Left forelimb (tissue), 1 donor: ENCODE results near the gene EFCAB13.

Experiments
- DNase-seq: peaks from one replicate; pipeline ENCODE4 v3.0.0-alpha.2; 2018; ENCODE audit warnings: low spot score

Gene EFCAB13

DNA sequence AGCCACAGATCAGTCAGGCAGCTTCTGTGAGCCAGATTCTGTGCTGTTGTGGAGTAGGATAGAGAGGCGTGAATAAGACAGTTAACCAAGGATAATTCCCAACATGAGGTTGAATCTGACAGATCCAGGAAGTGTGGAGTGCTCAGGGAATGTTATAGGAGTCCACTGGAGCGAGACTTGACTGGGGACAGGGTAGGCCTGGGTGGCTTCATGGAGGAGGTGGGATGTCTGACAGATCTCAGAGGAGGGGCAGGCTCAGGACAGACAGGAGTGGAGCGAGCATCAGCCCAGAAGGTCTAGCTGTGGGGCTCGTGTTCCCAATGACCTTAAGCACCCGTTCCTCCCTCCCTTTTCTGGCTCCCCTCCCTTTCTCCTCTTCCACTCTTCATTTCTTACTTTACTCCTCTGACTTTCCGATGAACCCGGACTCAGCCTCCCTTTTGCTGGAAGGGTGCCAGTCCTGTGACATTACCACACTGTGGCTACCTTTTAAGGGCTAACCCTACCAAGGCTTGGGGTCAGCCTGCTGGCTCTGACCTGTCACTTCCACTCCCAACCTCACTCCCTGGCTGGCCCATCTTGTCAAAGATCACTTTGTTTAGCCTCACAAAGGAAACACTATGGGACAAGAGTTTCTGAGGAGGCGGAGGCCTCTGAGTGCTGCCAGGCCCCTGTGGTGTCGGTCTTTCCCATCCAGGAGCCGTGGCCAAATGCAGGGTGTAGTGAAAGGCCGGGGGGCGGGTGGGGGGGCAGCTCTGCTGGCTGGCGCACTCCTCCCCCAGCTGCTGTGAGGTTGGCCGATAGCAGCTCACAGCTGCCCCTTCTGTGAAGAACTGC is 28.5 kb upstream of the EFCAB13 start:
- DNase-seq, result no peak

GRCh38 chr17:47295874-47296255 is 27.9 kb upstream of the EFCAB13 start:
- DNase-seq, result no peak

- DNase-seq, result no peak
These were observed 25.9 kb upstream of the EFCAB13 start for GRCh38 chr17:47297661-47298400.

GRCh38 chr17:47298712-47299111 is 25.0 kb upstream of the EFCAB13 start:
- DNase-seq, result no peak

DNA sequence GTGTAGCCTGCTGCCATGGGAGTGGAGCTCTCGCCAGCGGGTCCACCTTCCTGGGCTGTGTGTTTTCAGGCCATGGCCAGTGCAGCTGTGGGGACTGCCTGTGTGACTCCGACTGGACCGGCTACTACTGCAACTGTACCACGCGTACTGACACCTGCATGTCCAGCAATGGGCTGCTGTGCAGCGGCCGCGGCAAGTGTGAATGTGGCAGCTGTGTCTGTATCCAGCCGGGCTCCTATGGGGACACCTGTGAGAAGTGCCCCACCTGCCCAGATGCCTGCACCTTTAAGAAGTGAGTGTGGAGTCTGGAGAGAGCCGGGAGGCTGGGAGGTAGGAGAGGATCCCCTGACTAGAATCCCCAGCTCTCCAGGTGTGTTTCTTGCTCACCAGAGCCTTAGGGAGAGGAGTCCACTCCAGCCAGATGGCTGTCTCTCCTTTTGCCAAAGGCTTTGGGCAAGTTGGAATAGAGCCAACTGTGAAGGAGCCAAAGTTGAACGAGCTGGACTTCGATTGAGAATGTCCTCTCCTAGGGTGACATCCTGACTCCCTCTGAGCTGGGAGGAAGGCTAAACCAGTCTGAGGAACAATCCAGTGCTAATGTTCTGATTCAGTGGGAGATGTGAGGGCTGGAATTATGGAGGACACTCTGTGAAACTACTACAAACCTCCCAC is 24.4 kb upstream of the EFCAB13 start:
- DNase-seq, result no peak

DNA sequence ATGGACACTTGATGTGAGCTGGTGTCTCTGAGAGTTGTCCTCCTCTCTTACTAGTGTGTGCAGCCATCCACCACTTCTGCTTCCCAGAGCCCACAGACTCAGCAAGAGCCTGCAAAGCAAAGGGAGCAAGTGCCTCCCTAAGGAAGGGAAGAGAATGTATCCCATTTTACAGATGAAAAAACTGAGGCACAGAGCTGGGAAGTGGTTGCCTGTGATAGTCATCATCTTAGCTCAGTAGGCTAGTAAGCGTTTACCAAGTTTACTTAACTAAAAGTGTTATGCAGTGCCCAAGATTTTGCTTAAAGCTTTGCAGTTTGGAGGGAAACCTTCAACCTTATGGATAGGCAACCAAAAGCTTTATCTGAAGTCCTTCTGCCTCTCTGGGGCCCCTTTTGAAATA is 23.0 kb upstream of the EFCAB13 start:
- no peak for DNase-seq

DNA sequence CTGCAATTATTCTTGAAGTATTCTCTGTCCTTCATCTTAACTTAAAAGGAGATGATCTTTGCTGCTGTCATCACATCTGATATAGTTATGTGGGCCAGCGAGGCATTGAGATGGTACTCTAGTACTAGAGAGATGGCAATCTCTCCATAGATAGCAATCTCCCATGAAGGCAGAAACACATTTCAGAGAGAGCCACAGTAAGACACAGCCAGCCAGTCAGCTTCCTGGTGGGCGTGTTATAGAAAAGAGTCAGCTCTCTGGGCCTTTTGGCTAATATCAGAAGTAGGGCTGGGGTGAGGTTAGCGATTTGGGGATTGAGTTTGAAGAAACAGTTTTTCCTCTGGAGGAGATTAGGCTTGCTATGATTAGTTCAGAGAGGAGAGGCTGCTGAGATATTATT is 22.6 kb upstream of the EFCAB13 start:
- no peak for DNase-seq

DNA sequence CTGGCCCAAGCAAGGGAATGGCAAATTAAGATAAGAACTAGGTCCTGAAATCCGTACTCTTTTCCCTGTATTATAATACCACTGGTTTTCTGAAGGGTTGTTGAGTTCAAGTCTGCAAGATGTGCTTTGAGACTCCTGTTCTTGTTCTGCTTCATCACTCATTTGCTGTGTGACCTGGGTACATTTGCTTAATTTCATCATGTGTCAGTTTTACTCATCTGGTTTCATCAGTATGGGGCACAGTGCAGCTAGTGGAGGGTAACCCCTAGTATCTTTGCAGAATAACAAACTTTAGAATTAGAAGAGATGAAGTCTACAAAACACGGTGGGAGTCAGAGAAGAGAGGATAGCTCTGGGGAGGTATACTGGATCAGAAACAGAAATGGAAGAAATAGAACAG is 21.9 kb upstream of the EFCAB13 start:
- DNase-seq, result no peak

GRCh38 chr17:47304186-47304585 is 19.6 kb upstream of the EFCAB13 start:
- DNase-seq, result no peak

- no peak for DNase-seq
These were observed 18.3 kb upstream of the EFCAB13 start for GRCh38 chr17:47305302-47305923.

GRCh38 chr17:47310186-47310733 is 13.5 kb upstream of the EFCAB13 start:
- no peak for DNase-seq

DNA sequence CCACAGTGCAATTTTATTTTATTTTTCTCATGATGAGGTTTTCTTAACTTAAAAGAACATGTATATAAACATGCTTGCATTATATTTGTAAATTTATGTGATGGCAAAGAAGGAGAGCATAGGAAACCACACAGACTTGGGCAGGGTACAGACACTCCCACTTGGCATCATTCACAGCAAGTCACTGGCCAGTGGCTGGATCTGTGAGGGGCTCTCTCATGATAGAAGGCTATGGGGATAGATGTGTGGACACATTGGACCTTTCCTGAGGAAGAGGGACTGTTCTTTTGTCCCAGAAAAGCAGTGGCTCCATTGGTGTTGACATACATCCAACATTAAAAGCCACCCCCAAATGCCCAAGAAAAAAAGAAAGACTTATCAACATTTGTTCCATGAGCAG is 12.3 kb upstream of the EFCAB13 start:
- no peak for DNase-seq

GRCh38 chr17:47315451-47316266 is 8.1 kb upstream of the EFCAB13 start:
- no peak for DNase-seq

DNA sequence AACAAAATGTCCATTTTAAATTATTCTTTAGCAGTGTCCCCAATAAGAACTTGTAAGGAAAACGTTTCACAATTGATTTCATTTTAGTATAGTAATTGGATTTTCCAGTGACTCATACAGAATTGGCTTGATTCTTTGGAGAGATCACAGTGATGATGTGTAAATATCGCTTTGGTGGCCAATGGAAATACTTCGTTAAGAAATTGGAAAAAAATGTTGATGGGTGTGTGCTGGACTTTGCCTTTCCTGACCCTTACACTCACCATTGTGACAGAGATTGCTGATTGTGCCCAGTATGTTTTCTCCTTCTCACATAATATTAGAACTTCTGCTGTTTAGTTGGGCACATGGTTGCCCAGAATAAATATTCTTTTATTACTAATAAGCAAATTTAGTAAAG is 7.4 kb upstream of the EFCAB13 start:
- no peak for DNase-seq

- DNase-seq, result no peak
These were observed 6.6 kb upstream of the EFCAB13 start for GRCh38 chr17:47317119-47317518.

- no peak for DNase-seq
These were observed 5.4 kb upstream of the EFCAB13 start for GRCh38 chr17:47318197-47318918.

- DNase-seq, result no peak
These were observed 2.8 kb upstream of the EFCAB13 start for GRCh38 chr17:47320879-47321502.

DNA sequence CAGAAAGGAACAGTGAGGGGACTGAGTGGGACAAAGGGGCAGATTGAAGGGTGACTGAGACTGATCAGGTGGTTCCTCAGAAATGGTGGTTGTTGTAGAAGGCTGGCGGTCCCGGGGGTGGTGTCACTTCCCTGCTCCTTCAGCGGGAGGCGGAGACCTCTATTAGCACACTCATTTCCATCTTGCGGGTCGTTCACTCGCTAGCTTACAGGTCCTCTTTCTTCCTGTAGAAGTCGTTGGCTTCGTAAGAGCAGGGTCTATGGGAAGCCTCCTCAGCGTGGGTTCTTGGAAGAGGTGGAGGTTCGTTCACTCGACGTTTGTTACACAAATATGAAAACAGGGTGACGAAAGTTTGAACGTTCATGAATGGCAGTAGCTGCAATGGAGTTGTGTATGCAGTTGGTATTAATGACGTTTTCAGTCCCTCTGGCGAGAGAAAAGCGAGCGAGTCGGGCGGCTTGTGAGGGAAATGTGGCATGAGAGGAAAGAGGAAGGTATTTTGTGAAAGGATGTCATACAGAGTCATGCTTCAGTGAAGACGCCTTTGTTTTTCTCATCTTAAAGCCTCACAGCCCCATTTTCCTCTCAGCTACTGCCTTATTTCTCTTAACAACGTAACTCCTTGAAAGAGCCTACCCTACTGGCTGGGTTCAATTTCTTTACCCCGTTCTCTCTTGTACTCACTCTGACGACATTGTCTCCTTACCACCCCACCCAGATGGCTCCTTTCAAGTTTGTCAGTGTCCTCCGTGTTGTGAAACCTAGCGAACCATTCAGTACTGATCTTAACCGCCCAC is 667 bp downstream of the EFCAB13 start:
- DNase-seq, result peak; percentile 69

DNA sequence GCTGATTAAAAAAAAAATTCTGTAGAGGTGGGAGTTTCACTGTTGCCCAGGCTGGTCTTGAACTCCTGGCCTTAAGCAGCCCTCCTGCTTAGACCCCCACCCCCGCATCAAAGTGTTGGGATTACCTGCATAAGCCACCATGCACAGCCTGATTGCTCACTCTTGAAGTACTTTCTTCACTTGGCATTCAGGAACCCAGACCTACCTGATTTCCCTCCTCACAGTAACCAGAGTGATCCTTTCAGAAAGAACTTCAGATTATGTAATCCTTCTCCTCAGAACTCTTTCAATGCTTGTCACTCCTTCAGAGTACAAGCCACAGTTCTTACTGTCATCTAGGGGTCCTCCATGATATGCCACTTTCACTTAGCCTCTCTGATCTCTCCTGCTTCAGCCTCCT is 1.4 kb downstream of the EFCAB13 start:
- DNase-seq, result no peak
